SKM-1 treated with dmso at 0.1 percent for 144 hours (cell line): Measurements from ENCODE around the gene NTM.

Source experiments
- DNase-seq: peaks from one replicate; lab custom pipeline; 2025; ENCODE audit not compliant: unreplicated experiment; lab: John Stamatoyannopoulos, UW

Gene NTM

DNA sequence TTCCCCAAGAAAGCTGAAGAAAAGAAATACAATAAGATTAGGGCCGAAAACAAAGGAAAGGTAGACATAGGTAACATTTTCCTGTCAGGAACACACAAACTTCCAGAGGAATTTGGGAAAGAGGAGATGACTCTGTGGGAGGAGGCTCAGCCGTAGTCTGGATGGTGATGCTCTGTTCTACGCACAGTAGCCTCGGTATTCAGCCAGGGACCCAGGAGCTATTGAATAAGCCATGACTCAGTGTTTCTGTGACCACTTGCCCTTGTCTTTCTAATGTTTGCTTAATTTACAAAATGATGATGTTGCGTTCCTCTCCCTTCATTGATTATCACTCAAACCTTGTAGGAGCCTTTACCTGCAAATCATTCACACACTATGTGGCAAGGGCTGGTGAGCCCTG lies 745.0 kb downstream of the NTM start:
- no peak for DNase-seq

DNA sequence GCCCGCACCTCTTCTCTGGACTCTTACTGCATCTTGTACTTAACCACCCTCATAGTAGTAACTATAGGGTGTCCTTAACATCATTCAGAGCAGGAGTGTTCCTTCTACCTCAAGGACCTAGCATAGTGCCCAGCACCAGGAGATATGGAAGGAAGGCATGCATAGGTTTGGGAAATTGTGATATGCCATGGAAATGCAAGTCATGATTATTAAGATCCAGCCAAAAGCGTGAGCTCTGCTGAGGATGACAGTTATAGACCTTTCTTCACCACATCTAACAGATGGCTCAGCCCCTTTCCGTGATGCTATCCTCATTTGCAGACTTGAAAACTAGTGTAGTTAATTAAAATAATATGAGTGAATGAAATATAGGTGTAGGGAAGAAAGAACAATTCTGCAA lies 746.1 kb downstream of the NTM start:
- DNase-seq: no peak

DNA sequence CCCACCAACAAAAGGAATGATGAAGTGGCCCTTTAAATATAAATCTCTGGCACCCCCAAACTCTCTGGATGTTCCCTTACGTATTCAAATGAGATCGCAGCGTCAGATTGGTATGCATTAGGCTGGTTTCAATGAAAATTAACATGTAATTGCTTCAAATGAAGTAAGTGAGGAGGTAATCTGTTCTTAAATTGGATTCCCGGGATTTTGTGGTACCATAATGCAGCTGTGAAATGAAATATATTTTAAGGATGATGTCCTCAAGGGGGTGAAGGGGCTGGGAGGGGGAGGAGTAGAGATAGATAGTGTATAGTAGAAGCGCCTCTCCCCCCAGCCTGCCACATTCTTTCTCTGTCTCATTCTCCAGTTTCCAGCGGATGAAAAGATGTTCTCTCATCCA lies 748.2 kb downstream of the NTM start:
- DNase-seq: no peak

DNA sequence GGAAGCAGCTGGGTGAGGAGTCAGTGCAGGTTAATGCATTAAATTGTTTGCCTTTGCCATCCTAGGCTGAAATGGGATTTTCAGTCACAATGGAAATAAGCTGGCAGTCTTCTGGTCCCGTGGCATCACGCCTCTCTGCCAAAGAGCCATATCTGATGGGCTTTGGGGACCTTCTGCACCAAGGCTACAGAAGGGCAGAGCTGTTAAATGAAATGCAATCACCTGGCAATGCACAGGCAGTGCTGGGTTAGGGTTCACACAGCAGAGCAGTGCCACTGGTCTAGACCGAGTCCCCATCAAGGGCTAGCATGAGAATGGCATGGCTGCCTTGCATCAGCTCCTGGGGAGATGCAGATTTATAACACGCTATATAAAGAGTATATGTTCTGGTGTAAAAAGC lies 749.2 kb downstream of the NTM start:
- DNase-seq: no peak

DNA sequence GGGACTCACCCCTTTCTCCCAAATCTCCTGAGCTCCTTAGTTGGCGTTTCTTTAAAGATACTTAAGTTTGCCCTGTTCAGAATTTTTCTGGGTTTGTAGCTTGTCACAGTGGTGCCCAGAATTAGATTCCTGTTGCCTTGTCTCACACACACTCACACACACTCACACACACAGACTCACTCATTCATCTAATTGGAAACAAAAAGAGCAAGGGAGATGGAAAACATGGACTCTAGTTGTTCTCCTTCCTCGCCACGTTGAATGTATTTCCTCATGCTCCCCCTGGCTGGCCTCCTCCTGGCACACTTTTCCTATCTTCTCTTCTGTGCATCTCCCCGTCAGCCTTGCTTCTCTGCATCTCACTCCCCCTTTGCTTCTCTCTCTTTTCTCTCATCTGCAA lies 752.3 kb downstream of the NTM start:
- DNase-seq: no peak

DNA sequence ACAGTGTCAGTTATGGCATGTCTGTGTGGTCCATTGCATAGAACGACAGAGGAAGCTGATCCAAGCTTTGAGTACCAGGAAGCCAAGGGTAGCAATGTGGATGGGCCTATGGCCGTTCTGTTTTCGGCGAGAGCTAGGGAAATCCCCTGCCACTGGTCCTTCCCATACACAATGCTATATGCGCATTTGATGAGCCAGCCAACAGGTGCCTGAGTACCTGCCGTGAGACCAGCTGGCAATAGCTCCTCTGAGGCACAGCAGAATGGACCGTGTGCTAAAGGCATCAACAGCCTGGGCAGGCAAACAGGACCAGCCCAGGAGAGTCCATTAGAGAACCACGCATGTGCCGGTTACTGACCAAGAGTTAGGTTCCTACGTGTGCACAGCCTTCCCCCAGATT lies 753.0 kb downstream of the NTM start:
- no peak for DNase-seq

DNA sequence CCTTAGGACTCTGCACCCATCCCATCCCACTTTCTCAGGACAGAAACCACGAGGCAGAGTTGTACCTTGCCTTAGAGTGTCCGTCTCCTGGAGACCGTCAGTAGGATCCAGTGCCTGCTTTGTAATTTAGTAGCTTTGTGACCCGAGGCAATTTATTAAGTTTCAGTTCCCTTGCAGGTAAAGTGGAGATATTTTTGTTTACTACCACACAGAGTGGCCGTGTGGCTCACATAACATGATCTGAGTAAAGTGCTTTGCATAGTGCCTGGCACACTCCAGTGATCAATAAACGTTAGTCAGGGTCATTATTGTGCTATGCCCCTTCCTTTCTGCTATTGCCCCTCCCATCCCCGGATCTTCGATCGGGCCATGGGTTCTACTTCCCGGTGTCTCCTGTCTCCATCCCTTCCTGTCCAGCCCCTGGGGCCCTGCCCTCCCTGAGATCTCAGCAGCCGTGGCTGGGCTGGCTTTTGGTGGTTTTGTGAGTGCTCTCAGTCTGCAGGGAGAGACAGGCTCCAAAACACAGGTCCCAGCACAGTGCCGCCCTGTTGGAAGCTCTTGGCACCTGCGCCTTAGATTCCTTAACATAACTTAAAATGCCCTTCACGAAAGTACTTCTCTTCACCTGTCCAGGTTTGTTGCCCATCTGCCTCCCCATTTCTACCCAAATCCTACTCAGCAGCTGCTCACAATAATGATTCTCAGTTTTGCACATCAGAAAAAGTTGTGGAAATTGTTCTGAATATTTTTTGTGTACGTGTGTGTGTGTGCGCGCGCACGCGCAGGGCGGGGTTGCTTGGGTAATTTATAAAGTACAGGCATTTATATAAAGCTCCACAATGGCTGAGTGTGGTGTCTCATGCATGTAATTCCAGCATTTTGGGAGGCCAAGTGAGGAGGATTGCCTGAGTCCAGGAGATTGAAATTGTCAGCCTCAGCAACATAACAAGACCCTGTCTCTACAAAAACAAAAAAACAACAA lies 753.7 kb downstream of the NTM start:
- no peak for DNase-seq

DNA sequence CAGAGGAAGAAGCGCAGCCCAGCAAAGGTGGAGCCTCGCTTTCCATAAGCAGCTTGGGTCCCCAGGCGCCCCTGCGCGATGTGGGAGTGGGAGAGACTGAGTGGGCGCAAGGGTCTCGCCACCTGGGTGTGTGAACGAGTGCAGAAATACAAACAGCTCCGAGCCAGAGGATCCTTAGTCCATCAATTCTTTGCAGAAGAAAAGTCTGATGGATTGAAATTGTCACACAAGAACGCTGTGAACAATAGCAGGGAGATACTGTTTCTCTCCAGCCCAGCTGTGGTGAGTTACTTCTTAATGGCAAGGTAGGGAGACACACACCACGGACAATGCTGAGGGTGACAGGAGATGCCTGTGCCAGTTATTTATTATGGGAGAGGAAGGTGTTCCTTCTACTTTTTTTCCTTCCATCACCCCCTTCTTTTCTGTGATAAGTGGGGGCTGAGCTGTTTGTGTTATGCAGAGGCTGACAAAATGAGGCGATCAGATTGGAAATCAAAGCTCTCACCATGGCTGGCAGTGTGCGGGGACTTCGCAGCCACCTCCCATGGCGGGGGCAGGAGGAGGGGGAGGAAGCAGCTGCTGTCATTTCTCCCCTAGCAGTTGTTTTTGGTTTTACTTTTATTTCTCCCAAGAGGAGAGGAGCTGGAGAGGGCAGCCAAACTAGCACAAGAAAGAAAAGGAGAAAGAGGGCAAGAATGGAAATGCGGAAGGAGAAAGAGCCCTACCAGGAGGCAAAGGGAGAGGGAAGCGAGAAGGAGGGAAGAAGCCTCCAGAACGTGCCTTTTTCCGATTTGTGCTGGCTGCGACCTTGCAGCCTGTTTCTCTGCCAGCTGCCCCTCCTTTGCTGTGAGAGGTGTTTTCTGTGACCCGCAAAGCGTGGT lies 755.8 kb downstream of the NTM start:
- no peak for DNase-seq

DNA sequence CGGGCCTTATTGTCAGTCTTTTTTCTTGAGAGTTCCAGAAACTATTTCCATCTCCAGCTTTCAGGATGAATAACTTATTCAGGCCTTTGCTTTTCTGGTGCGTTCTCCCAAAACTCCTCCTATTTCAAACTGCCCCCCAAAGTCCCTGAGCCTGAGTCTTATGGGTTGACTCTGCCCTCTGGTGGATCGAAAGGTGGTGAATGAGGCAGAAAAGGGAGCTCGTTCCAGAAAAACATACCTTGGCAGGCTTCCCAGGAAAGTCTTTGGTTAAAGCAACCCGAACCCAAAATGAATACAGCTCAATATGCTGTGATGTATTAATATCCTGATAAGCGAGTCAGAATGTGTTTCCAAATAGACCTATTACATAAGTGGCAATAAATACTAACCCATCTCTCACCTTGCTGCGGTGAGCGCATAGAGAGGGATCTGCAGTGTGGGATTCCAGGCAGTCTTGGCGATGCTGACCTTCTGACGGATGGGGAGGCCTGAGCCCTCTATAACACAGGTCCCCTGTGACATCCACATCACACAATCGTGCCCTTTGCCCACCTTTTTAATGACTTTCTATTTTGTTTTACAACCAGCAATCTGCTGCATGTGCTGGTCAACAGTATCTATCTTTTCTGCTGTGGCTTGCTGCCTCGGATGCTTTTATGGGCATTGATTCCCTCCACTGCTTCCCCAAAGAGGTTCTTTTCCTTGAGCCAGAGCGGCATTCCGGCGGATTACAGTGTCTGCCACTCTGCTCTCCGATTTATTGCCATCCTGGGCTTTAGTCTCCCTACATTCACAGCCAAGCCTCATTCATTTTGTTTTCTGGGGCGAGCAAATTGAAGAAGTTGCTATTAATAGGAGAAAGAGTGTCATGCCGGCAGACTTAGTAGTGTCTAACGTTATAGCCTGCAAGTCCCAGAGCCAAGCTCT lies 756.8 kb downstream of the NTM start:
- DNase-seq: no peak

DNA sequence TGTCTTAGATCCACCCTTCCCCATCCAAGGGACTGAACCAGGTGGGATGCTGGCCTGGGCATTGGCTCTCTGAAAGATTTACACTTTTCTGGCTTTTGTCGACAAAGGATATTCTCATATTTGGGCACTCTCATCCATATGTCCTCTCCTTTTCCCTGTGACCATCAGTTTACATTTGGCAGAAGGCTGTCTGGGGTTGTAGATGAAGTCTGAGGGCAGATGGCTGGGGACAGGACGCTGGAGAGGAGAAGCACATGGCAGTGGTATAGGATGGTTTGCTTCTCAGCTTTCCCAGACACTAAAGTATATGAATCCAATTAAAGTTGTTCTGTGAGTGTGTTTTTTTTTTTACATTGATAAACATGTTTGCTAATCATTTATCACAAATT lies 757.5 kb downstream of the NTM start:
- DNase-seq: no peak

DNA sequence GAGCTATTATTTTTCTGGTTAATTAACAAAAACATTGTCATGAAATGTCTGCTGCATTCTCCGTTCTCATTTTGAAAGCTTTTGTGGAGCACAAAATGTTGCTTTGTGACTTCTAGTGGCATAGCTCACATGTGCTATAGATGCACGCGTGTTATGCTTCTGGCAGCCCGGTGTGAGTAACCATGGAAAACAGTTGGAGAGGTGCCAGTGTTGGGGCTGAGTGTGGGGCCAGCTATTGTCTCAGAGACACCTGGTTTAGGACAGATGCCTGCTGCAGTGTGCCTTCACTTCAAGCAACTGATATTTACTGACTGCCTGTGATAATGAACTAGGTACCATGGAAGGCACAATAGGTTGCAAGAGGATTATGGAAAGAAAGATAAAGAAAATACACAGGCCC lies 760.6 kb downstream of the NTM start:
- no peak for DNase-seq

DNA sequence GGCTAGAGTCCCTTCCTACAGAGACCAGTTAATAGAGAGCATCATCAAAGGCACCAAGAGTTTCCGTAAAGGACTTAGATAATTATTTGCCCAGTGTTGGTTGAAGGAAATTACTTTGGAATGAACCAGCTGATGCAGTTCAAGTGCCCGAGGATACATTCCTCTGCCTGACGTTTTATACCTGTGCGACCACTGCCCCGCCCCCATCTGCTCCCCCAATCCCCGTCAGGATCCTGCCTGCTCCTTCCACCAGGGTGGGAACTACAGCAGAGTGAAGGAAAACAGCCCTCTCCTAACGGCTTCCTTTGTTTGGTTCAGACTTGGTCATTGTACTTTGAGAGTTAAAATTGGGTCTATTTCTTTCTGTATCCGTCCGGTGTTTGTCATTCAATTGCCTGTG lies 761.5 kb downstream of the NTM start:
- DNase-seq: no peak

DNA sequence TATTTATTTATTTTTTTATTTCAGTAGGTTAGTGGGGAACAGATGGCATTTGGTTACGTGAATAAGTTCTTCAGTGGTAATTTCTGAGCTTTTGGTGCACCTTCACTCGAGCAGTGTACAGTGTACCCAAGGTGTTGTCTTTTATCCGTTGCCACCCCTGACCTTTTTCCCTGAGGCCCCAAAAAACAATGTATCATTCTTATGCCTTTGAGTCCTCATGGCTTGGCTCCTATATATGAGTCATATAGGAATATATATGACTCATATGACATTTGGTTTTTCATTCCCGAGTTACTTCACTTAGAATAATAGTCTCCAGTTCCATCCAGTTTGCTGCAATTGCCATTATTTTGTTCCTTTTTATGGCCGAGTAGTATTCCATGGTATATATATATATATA lies 763.9 kb downstream of the NTM start:
- no peak for DNase-seq

DNA sequence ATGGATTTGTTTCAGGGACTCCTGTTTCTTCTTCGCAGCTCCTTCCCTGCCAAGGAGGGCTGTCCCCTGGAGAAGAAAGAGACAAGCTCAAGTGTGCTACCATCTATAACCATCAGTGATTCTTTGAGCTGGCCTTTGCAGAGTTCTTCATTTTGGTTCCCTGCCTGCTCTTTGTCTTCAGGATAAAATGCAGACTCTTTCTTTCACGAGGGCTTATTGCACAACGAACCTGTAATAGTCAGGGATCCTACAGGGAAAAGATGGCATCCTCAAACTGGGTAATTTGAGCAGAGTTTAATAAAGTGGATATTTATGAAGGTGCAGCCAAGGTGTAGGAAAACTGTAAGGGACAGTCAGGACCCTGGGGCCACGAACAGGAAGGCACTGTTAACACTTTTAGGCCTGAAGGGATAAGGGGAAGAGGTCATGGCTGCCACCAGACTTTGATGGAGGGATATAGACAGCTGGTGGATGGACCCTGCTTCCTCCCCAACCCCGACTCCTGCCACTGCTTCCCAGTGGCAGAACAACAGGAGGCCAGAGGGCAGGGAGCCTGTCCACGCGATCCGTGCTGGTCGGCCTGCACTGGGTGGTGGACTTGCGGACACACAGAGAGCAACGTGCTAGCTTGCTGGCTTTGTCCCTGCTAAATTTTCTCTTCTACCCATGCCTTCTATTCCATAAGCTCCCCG lies 767.0 kb downstream of the NTM start:
- no peak for DNase-seq

DNA sequence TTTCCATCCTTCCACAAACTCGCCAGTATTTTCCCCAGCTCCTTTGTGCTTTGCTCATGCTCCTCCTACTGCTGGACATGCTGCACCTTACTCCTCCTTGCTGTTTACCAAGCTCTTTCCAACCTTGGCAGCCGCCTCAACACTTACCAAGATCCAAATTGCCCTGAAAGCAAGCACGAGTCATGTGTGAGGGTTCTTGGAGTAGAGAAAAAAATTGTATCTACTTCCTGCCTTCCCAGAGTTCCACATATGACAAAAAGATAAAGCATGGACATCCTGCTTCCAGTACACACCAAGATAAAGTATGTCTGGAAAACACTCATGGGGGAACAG lies 767.5 kb downstream of the NTM start:
- no peak for DNase-seq

DNA sequence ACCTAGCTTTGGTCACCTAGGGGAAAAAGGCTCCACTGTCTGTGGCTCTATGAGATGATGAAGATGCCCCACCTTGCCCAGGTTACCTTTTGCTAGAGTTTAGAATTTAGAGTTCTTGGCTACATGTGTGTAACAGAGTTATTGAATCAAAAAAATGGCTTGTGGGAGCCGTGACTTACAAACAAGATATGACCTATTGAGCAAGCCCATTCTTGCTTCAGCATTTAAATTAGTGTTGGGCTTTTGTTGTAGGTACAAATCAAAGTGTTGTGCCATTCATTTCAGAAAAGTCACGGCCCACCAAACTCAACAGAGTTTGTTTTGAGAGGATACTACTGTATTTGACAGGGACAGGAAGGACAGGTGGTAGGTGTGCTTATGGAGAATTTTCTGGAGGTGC lies 768.8 kb downstream of the NTM start:
- no peak for DNase-seq

DNA sequence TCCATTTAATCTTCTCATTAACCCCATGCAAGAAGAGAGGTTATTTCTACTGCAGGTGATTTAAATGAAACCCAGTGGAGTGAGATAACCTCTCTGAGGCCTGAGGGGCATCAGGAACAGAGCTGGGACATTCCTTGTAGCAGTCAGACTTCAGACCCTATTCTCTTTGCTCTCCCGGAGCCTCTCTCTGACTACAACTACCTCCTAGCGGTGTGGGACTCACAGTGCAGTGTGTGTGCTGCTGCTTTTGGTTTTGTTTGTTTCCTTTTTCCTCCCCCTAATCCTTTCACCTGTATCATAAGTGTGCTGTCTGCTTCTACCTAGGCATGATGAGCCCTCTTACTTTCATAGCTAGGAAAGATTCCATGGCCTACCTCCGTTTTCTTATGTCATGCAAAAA lies 769.6 kb downstream of the NTM start:
- DNase-seq: no peak

DNA sequence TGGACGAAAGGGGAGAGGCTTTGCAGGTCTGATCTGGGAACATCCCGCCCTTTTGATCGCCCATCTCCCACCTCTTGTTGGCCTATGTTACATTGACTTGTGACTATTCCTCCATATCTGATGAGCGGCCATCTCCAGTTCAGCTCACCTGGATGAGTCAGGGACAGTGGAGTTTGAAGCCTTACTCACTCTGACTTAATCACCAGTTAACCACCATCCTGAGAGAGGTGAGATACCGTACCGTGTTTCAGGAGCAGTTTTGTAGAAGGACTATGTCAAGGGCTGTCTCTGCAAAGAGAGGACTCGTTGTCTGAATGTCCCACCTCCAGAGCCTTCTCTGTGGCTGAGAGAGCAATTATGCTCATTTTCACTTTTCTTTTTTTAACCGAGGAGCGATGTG lies 771.7 kb downstream of the NTM start:
- no peak for DNase-seq

DNA sequence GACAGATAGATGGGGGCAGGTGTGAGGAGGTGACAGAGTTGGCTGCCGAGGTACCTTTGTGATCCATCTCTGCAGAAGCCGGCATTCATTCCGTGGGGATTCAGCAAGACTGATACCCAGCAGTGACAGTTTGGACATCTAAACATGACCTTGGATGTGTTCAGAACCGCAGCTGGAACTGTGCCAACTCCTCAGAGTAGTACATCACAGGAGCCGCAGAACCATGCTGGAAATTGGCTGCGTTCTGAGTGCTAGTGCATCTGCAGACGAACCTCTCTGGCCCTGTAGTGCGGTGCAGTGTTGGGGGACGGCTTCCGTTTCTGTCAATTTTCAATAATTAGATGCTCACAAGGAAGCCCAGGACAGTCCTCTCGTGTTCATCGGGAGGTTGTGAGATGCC lies 772.1 kb downstream of the NTM start:
- DNase-seq: no peak

DNA sequence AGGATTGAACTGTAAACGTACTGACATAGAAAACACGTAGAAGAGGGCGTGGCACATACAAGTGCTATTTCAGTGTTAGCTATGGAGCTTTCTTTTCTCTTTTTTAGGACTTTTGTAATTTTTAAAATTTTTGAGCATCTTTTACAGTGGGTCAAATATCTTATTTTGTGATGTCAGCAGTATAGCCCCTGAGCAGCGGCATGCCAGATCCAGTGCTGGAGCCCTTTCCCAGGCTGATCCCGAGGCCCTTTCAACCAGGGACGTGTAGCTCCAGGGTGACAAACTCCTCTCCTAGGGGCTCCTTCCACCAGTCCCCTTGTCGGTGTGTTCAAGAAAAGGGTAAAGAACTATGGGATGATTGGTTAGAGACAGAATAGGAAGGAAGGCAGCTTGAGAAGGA lies 777.0 kb downstream of the NTM start:
- DNase-seq: no peak

DNA sequence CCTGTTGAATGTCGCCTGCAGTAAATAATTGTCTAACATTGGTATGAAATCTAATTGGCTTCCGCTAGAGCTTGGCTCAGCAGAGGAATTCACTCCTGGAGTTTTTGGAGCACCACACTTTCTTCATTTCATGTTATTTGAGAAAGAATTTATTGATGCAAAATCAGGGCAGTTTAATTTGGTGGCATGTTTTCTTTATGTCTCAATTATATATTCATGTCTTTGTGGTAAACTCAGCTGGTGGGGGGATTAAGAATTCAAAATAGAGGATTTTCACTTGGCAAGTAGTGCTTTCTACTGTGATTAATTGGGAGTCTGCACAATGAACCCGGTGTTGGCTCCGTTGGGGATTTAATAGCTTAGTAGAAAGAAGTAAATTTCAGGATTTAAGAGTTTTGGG lies 784.4 kb downstream of the NTM start:
- DNase-seq: no peak
